HepG2 (cell line): ENCODE data around the gene CALML6. TPM values are rescaled to one million over a fixed set of nuclear protein-coding genes. Genes with fewer than 3 reads are reported as not detected.

Experiments
- AHR ChIP-seq: IDR thresholded peaks from 2 replicates; pipeline ENCODE4 v1.6.1; 2018; ENCODE audit warnings: missing genetic modification reagents, missing compliant biosample characterization
- ATF7 ChIP-seq, 2 experiments: fragments of 450-650 bp in 1 of 2; sonication (generic) in 1 of 2; formaldehyde crosslinking in 1 of 2; IDR thresholded peaks; 2 replicates each; pipeline versions ENCODE4 v1.4.0 to v1.6.1; 2016 to 2020; ENCODE audit warnings: antibody characterized with exemption in 1 of 2, mild to moderate bottlenecking in 1 of 2, missing genetic modification reagents in 1 of 2
- ATRX ChIP-seq: sonication (generic); formaldehyde crosslinking; IDR thresholded peaks from 2 replicates; pipeline ENCODE4 v1.4.0; 2020; ENCODE audit warnings: missing genetic modification reagents, borderline replicate concordance
- FOXC1 ChIP-seq: sonication (generic); formaldehyde crosslinking; IDR thresholded peaks from 2 replicates; pipeline ENCODE4 v1.8.0; 2022; ENCODE audit warnings: mild to moderate bottlenecking, missing genetic modification reagents, borderline replicate concordance
- HMG20B ChIP-seq: conservative IDR thresholded peaks from 2 replicates; pipeline ENCODE4 v1.6.1; 2016; ENCODE audit warnings: missing genetic modification reagents, missing compliant biosample characterization
- KAT2B ChIP-seq: fragments of 150-350 bp; IDR thresholded peaks from 2 replicates; pipeline ENCODE4 v1.6.1; 2014; ENCODE audit warnings: low read depth, low read length, borderline replicate concordance
- NFE2L1 ChIP-seq: sonication (generic); formaldehyde crosslinking; IDR thresholded peaks from 2 replicates; pipeline ENCODE4 v1.4.0; 2020; ENCODE audit warnings: missing genetic modification reagents, mild to moderate bottlenecking, borderline replicate concordance
- ONECUT2 ChIP-seq: sonication (generic); formaldehyde crosslinking; IDR thresholded peaks from 2 replicates; pipeline ENCODE4 v1.4.0; 2020; ENCODE audit warnings: missing genetic modification reagents
- RBFOX2 ChIP-seq: fragments of 200-400 bp; formaldehyde crosslinking; IDR thresholded peaks from 2 replicates; pipeline ENCODE4 v1.6.1; 2017; ENCODE audit warnings: low read depth, mild to moderate bottlenecking, low read length
- RFXANK ChIP-seq: IDR thresholded peaks from 2 replicates; pipeline ENCODE4 v1.6.1; 2016
- SAP130 ChIP-seq: IDR thresholded peaks from 2 replicates; pipeline ENCODE4 v1.6.1; 2016; ENCODE audit warnings: low read depth
- TBX3 ChIP-seq: fragments of 450-650 bp; IDR thresholded peaks from 2 replicates; pipeline ENCODE4 v1.6.1; 2017; ENCODE audit warnings: antibody characterized with exemption, mild to moderate bottlenecking, inconsistent platforms, borderline replicate concordance
- ZNF143 ChIP-seq: sonication (generic); formaldehyde crosslinking; IDR thresholded peaks from 2 replicates; pipeline ENCODE4 v1.4.0; 2020; ENCODE audit warnings: missing genetic modification reagents
- ZNF34 ChIP-seq: sonication (generic); formaldehyde crosslinking; IDR thresholded peaks from 2 replicates; pipeline ENCODE4 v1.4.0; 2020; ENCODE audit warnings: mild to moderate bottlenecking, missing genetic modification reagents, borderline replicate concordance
- ZNF441 ChIP-seq: sonication (generic); formaldehyde crosslinking; IDR thresholded peaks from 2 replicates; pipeline ENCODE4 v1.7.0; 2021; ENCODE audit warnings: missing genetic modification reagents, borderline replicate concordance
- ZNF446 ChIP-seq: sonication (generic); formaldehyde crosslinking; IDR thresholded peaks from 2 replicates; pipeline ENCODE4 v1.5.0; 2020; ENCODE audit warnings: mild to moderate bottlenecking, missing genetic modification reagents
- ZNF567 ChIP-seq: sonication (generic); formaldehyde crosslinking; IDR thresholded peaks from 2 replicates; pipeline ENCODE4 v1.8.1; 2023; ENCODE audit warnings: mild to moderate bottlenecking, missing genetic modification reagents, borderline replicate concordance
- polyA plus RNA-seq, 8 experiments: library from polyadenylated mRNA; depleted of rRNA in 3 of 8; stranded (reverse) in 7 of 8; unstranded in 1 of 8; fragments of >200 nt; fragmentation: Illumina TruSeq in 4 of 8; extraction: Trizol in 4 of 8; gene quantifications; 2 replicates each; pipeline versions ENCODE4 v1.2.1 to v1.2.3, GENCODE V29; 2011 to 2016; ENCODE audit warnings: low read depth in 4 of 8, missing spikeins in 1 of 8, mixed read lengths in 1 of 8; ENCODE audit not compliant: insufficient read depth in 1 of 8
- total RNA-seq, 5 experiments: library from RNA; depleted of rRNA; stranded (reverse); fragments of >200 nt; fragmentation: Illumina TruSeq; extraction: Trizol; gene quantifications; 2 replicates each; pipeline ENCODE4 v1.2.3, GENCODE V29; 2016; ENCODE audit warnings: low read depth in 1 of 5
- TF ChIP-seq, protein P1 (sequence below), 2 experiments: sonication (generic) in 1 of 2; formaldehyde crosslinking in 1 of 2; IDR thresholded peaks; 2 replicates each; pipeline versions ENCODE4 v1.5.1 to v1.6.1; 2011 to 2020; ENCODE audit warnings: borderline replicate concordance in 1 of 2, low read depth in 1 of 2, low read length in 1 of 2, mild to moderate bottlenecking in 1 of 2, missing genetic modification reagents in 1 of 2, moderate library complexity in 1 of 2
- TF ChIP-seq, protein P2 (sequence below): sonication (generic); formaldehyde crosslinking; IDR thresholded peaks from 2 replicates; pipeline ENCODE4 v1.5.0; 2020; ENCODE audit warnings: missing genetic modification reagents, mild to moderate bottlenecking, borderline replicate concordance
- TF ChIP-seq, protein P3 (sequence below): sonication (generic); formaldehyde crosslinking; conservative IDR thresholded peaks from 2 replicates; pipeline ENCODE4 v1.5.0; 2020; ENCODE audit warnings: missing genetic modification reagents
- TF ChIP-seq, protein P4 (sequence below): sonication (generic); formaldehyde crosslinking; IDR thresholded peaks from 2 replicates; pipeline ENCODE4 v1.4.0; 2020; ENCODE audit warnings: mild to moderate bottlenecking, missing genetic modification reagents
- TF ChIP-seq, protein P5 (sequence below): sonication (generic); formaldehyde crosslinking; IDR thresholded peaks from 2 replicates; pipeline ENCODE4 v1.4.0; 2020; ENCODE audit warnings: missing genetic modification reagents

CALML6 gene
- total and polyA plus RNA-seq, 2 of the 13 experiments (the other 11 are each of a cell fraction or from before 2014, with no cell fraction given) = 0.11 to 0.12 TPM

DNA sequence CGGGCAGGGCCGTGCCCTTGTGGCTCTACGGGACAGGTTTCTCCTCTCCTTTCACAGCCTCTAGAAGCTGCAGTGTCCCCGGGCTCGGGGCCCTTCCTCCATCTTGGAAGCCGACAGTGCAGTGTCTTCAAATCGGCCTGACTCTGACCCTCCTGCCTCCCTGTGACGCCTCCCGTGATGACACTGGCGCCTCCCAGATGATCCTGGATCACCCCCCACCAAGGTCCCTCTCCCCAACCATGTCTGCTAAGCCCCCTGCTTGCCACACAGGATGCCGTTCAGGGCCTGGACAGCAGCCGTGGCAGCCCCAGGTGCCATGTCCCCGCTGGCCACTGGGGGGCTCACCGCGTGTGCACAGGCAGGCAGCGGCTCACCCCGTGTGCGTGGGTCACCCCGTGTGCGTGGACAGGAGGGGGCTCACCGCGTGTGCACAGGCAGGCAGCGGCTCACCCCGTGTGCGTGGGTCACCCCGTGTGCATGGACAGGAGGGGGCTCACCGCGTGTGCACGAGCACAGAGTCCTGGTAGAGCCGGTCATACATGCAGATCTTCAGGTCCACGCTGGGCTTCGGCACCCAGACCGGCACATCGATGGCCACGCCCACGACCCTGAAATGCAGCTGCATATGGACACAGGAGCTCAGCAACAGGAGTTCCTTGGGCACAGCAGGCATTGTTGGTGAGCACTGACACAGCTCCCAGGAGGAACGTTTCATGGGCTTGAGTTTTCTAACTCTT lies 28.9 kb downstream of the CALML6 start (continued):
- TF ChIP-seq, protein P1, sequence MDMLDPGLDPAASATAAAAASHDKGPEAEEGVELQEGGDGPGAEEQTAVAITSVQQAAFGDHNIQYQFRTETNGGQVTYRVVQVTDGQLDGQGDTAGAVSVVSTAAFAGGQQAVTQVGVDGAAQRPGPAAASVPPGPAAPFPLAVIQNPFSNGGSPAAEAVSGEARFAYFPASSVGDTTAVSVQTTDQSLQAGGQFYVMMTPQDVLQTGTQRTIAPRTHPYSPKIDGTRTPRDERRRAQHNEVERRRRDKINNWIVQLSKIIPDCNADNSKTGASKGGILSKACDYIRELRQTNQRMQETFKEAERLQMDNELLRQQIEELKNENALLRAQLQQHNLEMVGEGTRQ (IDR thresholded peaks at IDR 0.05; ENCODE audit: low read depth, low read length) = no peak
- TF ChIP-seq, protein P1 (CRISPR knock-in tag; IDR thresholded peaks at IDR 0.05; ENCODE audit: borderline replicate concordance) = no peak
- TF ChIP-seq FOXC1 (no peak), AHR (CRISPR knock-in tag) (peak; percentile 51; the same call in 1 of the 2 replicates), TBX3 (0 out of 2 replicates have a peak, but pooled peaks have one; percentile 22), KAT2B (no peak), ZNF446 (no peak), NFE2L1 (CRISPR knock-in tag) (no peak), HMG20B (CRISPR knock-in tag) (no peak), RBFOX2 (0 out of 2 replicates have a peak, but pooled peaks have one; percentile 59), ONECUT2 (CRISPR knock-in tag) (peak; percentile 43), RFXANK (no peak), ZNF567 (no peak), ZNF441 (CRISPR knock-in tag) (no peak; the same call in 1 of the 2 replicates), ZNF34 (CRISPR knock-in tag) (no peak), ATRX (CRISPR knock-in tag) (no peak), ATF7 (IDR thresholded peaks at IDR 0.05) (no peak), ATF7 (CRISPR knock-in tag; IDR thresholded peaks at IDR 0.05) (0 out of 2 replicates have a peak, but pooled peaks have one; percentile 9), ZNF143 (CRISPR knock-in tag) (no peak), SAP130 (CRISPR knock-in tag) (peak; percentile 93)
- TF ChIP-seq, protein P2, sequence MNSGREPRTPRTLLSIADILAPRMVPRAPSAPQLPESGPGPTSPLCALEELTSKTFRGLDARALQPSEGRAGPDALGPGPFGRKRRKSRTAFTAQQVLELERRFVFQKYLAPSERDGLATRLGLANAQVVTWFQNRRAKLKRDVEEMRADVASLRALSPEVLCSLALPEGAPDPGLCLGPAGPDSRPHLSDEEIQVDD (CRISPR knock-in tag) = 0 out of 2 replicates have a peak, but pooled peaks have one; percentile 57
- TF ChIP-seq, protein P3, sequence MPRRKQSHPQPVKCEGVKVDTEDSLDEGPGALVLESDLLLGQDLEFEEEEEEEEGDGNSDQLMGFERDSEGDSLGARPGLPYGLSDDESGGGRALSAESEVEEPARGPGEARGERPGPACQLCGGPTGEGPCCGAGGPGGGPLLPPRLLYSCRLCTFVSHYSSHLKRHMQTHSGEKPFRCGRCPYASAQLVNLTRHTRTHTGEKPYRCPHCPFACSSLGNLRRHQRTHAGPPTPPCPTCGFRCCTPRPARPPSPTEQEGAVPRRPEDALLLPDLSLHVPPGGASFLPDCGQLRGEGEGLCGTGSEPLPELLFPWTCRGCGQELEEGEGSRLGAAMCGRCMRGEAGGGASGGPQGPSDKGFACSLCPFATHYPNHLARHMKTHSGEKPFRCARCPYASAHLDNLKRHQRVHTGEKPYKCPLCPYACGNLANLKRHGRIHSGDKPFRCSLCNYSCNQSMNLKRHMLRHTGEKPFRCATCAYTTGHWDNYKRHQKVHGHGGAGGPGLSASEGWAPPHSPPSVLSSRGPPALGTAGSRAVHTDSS (CRISPR knock-in tag) = no peak
- TF ChIP-seq, protein P4, sequence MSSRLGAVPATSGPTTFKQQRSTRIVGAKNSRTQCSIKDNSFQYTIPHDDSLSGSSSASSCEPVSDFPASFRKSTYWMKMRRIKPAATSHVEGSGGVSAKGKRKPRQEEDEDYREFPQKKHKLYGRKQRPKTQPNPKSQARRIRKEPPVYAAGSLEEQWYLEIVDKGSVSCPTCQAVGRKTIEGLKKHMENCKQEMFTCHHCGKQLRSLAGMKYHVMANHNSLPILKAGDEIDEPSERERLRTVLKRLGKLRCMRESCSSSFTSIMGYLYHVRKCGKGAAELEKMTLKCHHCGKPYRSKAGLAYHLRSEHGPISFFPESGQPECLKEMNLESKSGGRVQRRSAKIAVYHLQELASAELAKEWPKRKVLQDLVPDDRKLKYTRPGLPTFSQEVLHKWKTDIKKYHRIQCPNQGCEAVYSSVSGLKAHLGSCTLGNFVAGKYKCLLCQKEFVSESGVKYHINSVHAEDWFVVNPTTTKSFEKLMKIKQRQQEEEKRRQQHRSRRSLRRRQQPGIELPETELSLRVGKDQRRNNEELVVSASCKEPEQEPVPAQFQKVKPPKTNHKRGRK (CRISPR knock-in tag) = no peak
- TF ChIP-seq, protein P5, sequence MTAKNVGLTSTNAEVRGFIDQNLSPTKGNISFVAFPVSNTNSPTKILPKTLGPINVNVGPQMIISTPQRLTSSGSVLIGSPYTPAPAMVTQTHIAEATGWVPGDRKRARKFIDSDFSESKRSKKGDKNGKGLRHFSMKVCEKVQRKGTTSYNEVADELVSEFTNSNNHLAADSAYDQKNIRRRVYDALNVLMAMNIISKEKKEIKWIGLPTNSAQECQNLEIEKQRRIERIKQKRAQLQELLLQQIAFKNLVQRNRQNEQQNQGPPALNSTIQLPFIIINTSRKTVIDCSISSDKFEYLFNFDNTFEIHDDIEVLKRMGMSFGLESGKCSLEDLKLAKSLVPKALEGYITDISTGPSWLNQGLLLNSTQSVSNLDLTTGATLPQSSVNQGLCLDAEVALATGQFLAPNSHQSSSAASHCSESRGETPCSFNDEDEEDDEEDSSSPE (CRISPR knock-in tag) = peak; percentile 30; the same call in 1 of the 2 replicates
